Measurements from ENCODE around the gene C1orf122. TPM values are rescaled to one million over a fixed set of nuclear protein-coding genes. Genes with fewer than 3 reads are reported as not detected.

The C1orf122 gene
- total RNA-seq, 1 donor from 2014 or later: 38.9 TPM

DNA sequence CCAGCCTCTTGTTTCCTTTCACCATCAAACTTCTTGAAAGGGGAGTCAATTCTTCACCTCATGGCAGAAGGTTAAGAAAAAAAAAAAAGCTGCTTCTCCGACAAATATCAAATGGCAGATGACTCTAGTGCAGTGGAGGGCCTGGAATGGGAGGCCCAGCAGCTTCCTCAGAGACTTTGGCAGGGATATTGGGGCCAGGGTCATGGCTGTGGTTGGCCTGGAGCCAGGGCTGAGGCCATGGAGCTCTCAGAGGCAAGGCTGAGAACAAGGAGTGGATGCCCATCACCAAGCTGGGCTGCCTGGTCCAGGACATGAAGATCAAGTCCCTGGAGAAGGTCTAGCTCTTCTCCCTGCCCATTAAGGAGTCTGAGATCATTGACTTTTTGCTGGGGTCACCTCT, 33.1 kb downstream of the C1orf122 start:
- H3K9me3 Mint-ChIP-seq: no peaks in the 10 kb centered on the region
- H3K36me3 Mint-ChIP-seq: peaks cover 7% of the 10 kb centered on the region
- no peaks in the 10 kb centered on the region for H3K4me1 Mint-ChIP-seq (ENCODE audit: unreplicated experiment)
- DNase-seq (ENCODE audit: extremely low spot score, unreplicated experiment): no peak
- no peak overlapping the region for H3K27ac Mint-ChIP-seq
- no peaks in the 10 kb centered on the region for H3K27me3 Mint-ChIP-seq
- H3K4me3 Mint-ChIP-seq: no peak overlapping the region
- TF ChIP-seq, protein P1, sequence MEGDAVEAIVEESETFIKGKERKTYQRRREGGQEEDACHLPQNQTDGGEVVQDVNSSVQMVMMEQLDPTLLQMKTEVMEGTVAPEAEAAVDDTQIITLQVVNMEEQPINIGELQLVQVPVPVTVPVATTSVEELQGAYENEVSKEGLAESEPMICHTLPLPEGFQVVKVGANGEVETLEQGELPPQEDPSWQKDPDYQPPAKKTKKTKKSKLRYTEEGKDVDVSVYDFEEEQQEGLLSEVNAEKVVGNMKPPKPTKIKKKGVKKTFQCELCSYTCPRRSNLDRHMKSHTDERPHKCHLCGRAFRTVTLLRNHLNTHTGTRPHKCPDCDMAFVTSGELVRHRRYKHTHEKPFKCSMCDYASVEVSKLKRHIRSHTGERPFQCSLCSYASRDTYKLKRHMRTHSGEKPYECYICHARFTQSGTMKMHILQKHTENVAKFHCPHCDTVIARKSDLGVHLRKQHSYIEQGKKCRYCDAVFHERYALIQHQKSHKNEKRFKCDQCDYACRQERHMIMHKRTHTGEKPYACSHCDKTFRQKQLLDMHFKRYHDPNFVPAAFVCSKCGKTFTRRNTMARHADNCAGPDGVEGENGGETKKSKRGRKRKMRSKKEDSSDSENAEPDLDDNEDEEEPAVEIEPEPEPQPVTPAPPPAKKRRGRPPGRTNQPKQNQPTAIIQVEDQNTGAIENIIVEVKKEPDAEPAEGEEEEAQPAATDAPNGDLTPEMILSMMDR (conservative IDR thresholded peaks at IDR 0.05): no peak

DNA sequence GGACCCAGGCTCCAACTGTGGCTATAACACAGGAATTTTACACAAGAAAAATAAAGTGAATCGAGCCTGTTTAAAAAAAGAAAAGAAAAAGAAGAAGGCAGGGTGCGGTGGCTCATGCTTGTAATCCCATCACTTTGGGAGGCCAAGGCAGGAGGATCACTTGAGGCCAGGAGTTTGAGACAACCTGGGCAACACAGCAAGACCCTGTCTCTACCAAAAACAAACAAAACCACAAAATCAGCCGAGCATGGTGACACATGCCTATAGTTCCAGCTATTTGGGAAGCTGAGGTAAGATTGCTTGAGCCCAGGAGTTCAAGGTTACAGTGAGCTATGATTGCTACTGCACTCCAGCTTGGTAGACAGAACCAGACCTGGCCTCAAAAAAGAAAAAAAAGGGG, 34.1 kb downstream of the C1orf122 start:
- H3K4me3 Mint-ChIP-seq: no peak overlapping the region
- TF ChIP-seq, protein P1 (conservative IDR thresholded peaks at IDR 0.05): no peak

DNA sequence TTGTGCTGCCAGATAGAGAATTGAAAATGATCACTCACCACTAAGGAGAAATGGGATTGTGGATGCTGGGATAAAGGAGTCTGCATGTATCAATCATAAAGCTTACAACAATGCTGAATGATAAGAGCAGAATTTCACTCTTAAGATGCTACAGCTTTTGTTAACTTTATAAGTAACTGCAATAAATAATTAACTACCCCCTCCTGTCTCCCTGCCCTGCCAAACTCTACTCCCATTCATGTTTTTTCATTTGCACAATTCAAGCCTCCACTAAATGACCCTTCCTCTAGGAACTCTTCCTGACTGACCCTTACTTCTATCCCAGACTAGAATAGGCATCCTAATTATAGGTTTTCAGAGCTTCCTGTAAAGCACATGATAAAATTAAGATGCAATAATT, 36.9 kb downstream of the C1orf122 start:
- TF ChIP-seq, protein P1 (conservative IDR thresholded peaks at IDR 0.05): no peak
- no peak overlapping the region for H3K4me3 Mint-ChIP-seq
- H3K36me3 Mint-ChIP-seq: peaks cover 7% of the 10 kb centered on the region
- DNase-seq (ENCODE audit: extremely low spot score, unreplicated experiment): no peak
- no peaks in the 10 kb centered on the region for H3K4me1 Mint-ChIP-seq (ENCODE audit: unreplicated experiment)
- H3K9me3 Mint-ChIP-seq: no peaks in the 10 kb centered on the region
- no peak overlapping the region for H3K27ac Mint-ChIP-seq
- H3K27me3 Mint-ChIP-seq: no peaks in the 10 kb centered on the region

More for the DNA sequence above, 34.1 kb downstream of the C1orf122 start:
- Mint-ChIP-seq H3K27ac (no peak overlapping the region), H3K9me3 (no peaks in the 10 kb centered on the region), H3K36me3 (peaks cover 7% of the 10 kb centered on the region), H3K4me1 (ENCODE audit: unreplicated experiment) (no peaks in the 10 kb centered on the region), H3K27me3 (no peaks in the 10 kb centered on the region)
- no peak for DNase-seq (ENCODE audit: extremely low spot score, unreplicated experiment)

GRCh38 chr1:37845049-37845646, 37.6 kb downstream of the C1orf122 start:
- TF ChIP-seq, protein P1 (conservative IDR thresholded peaks at IDR 0.05): no peak
- peaks cover 7% of the 10 kb centered on the region for H3K36me3 Mint-ChIP-seq
- no peak overlapping the region for H3K4me3 Mint-ChIP-seq

DNA sequence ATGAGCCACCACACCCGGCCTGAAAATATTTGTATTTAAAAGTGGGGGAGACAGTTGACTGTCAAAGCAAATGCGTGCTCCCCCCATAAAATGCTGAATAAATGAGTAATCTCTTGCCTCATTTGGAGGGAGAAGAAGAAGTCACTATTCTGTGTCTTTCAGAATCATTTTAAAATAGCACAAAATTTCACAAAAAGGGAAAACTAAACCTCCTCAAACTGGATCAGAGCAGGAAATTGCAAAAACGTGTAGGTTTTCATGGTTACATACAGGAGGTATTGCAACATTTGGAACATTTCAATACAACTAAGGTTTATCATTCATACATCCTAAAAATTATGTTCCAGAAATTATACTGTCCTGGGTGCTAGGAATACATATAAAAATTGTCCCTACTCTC, 38.2 kb downstream of the C1orf122 start:
- TF ChIP-seq, protein P1 (conservative IDR thresholded peaks at IDR 0.05): no peak

More at GRCh38 chr1:37845049-37845646, 37.6 kb downstream of the C1orf122 start:
- no peaks in the 10 kb centered on the region for H3K4me1 Mint-ChIP-seq (ENCODE audit: unreplicated experiment)
- H3K9me3 Mint-ChIP-seq: no peaks in the 10 kb centered on the region
- no peaks in the 10 kb centered on the region for H3K27me3 Mint-ChIP-seq
- peak overlapping the region; percentile 34 for H3K27ac Mint-ChIP-seq
- DNase-seq (ENCODE audit: extremely low spot score, unreplicated experiment): no peak

More for the DNA sequence above, 38.2 kb downstream of the C1orf122 start:
- no peak for DNase-seq (ENCODE audit: extremely low spot score, unreplicated experiment)
- Mint-ChIP-seq H3K27ac (peak overlapping the region; percentile 34), H3K36me3 (peaks cover 7% of the 10 kb centered on the region), H3K27me3 (no peaks in the 10 kb centered on the region), H3K4me3 (no peak overlapping the region), H3K9me3 (no peaks in the 10 kb centered on the region), H3K4me1 (ENCODE audit: unreplicated experiment) (no peaks in the 10 kb centered on the region)

All from type B pancreatic cell (in vitro differentiated cells).